CMK (cell line): Measurements from ENCODE around the gene DNAJC6.
"Not testable (repeated sequence)": the region's sequence is repeated elsewhere in the genome, so short reads cannot be mapped to it uniquely, and the experiment has no call there.

Source experiments
- DNase-seq: peaks from one replicate; pipeline ENCODE4 v3.0.0-alpha.2; 2010; ENCODE audit warnings: low read depth

DNAJC6 gene

GRCh38 chr1:65357291-65357960 is 48.1 kb downstream of the DNAJC6 start:
- no peak for DNase-seq

- DNase-seq = no peak
Measured at GRCh38 chr1:65359888-65360287, 50.5 kb downstream of the DNAJC6 start.

- no peak for DNase-seq
Measured at GRCh38 chr1:65360648-65361047, 51.3 kb downstream of the DNAJC6 start.

GRCh38 chr1:65362545-65362944 is 53.2 kb downstream of the DNAJC6 start:
- DNase-seq = no peak

- DNase-seq = no peak
Measured at GRCh38 chr1:65363484-65363883, 54.1 kb downstream of the DNAJC6 start.

GRCh38 chr1:65368403-65368802 is 59.1 kb downstream of the DNAJC6 start:
- no peak for DNase-seq

- DNase-seq = no peak
Measured at GRCh38 chr1:65371544-65371943, 62.2 kb downstream of the DNAJC6 start.

- DNase-seq = no peak
Measured at GRCh38 chr1:65372557-65372956, 63.2 kb downstream of the DNAJC6 start.

GRCh38 chr1:65377496-65378246 is 68.3 kb downstream of the DNAJC6 start:
- DNase-seq = no peak

- no peak for DNase-seq
Measured at GRCh38 chr1:65378247-65378946, 69.1 kb downstream of the DNAJC6 start.

- not testable (repeated sequence) for DNase-seq
Measured at GRCh38 chr1:65384426-65384825, 75.1 kb downstream of the DNAJC6 start.

GRCh38 chr1:65386439-65386838 is 77.1 kb downstream of the DNAJC6 start:
- DNase-seq = no peak

- no peak for DNase-seq
Measured at GRCh38 chr1:65387821-65388220, 78.5 kb downstream of the DNAJC6 start.

- DNase-seq = no peak
Measured at GRCh38 chr1:65388908-65389695, 79.8 kb downstream of the DNAJC6 start.

GRCh38 chr1:65392497-65392896 is 83.2 kb downstream of the DNAJC6 start:
- no peak for DNase-seq

GRCh38 chr1:65393347-65393746 is 84.0 kb downstream of the DNAJC6 start:
- DNase-seq = no peak

- no peak for DNase-seq
Measured at GRCh38 chr1:65393928-65394327, 84.6 kb downstream of the DNAJC6 start.

- no peak for DNase-seq
Measured at GRCh38 chr1:65395887-65396612, 86.7 kb downstream of the DNAJC6 start.

- DNase-seq = no peak
Measured at GRCh38 chr1:65398083-65398482, 88.7 kb downstream of the DNAJC6 start.

GRCh38 chr1:65399003-65399402 is 89.7 kb downstream of the DNAJC6 start:
- no peak for DNase-seq

GRCh38 chr1:65401612-65402011 is 92.3 kb downstream of the DNAJC6 start:
- no peak for DNase-seq

- no peak for DNase-seq
Measured at GRCh38 chr1:65404941-65405340, 95.6 kb downstream of the DNAJC6 start.
